ENCODE data around the gene CHAC2.
"Not testable (repeated sequence)": the region's sequence is repeated elsewhere in the genome, so short reads cannot be mapped to it uniquely, and the experiment has no call there.

The CHAC2 gene

DNA sequence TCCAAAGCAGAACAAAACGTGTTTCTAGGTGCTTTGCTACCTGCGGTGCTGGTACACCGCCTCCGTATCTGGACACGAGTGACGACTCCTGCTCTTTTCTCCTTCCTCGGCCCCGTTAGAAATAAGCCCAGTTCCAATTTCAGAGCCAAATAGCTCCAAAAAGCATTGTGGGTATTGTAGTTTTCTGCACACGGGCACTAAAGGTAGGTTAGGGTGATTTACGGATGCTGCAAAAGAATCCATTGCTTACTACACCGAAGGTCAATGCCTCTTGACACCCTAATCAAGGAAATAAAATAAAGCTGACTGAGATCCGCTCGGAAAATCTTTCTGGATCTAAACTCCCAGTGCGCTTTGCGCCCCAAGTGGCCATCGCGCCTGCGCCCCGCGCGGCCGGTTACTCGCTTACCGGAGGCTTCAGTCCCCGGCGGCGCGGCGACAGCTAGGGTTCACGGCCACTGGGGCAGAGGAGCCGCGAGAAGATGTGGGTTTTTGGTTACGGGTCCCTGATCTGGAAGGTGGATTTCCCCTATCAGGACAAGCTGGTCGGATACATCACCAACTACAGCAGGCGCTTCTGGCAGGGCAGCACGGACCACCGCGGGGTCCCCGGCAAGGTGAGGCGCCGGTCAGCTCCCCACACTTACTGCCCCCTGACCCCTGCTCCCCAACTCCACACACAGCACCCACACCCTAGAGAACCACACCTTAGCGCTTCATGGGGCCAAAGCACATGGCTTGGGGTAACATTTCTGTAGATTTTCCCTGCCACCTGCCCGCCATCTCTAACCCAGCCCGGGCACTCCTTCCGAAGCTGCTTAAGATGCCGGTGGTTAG is at the start of gene CHAC2:
CHAC2 (plus strand) TSS at position 400 of the 837 bp plus-strand sequence; CDS start at position 483, 83 bp downstream.
- peak; percentile 83 for DNase-seq (ENCODE audit: low read depth)

DNA sequence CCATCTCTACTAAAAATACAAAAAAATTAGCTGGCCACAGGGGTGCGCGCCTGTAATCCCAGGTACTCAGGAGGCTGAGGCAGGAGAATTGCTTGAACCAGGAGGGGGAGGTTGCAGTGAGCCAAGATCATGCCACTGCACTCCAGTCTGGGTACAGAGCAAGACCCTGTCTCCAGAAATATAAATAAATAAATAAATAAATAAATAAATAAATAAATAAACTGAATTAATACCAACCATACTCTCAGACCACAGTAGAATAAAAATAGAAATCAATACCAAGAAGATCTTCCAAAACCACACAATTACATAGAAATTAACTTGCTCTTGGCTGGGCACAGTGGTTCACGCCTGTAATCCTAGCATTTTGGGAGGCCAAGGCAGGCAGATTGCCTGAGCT is 46.7 kb upstream of the CHAC2 start:
- DNase-seq (ENCODE audit: low read depth), result not testable (repeated sequence)

DNA sequence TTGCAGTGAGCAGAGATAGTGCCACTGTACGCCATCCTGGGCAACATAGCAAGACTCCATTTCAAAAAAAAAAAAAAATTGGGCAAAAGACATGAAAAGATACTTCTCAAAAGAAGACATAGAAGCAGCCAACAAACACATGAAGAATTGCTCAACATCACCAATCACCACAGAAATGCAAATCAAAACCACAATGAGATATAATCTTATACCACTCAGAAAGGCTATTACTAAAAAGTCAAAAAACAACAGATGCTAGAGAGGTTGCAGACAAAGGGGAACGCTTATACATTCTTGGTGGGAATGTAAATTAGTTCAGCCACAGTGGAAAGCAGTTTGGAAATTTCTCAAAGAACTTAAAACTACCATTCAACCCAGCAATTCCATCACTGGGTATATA is 43.1 kb upstream of the CHAC2 start:
- DNase-seq (ENCODE audit: low read depth), result no peak

DNA sequence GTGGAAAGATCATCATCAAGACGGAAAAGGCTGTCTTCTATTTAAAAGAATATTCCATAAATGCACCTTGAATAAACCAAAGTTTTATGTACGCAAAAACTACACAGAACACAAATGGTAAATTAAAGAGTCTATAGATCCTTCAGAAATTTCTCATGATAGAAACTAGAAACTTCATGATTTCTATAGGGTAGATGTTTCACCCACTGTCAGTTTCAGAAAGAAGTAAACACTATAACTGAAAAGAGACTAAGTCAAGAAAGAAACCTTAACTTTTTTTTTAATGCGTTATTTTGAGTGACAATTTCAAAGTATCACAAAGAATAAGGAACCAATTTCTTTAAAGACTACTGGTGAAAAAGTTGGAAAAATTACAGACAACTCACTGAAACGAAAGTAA is 41.9 kb upstream of the CHAC2 start:
- DNase-seq (ENCODE audit: low read depth), result no peak

DNA sequence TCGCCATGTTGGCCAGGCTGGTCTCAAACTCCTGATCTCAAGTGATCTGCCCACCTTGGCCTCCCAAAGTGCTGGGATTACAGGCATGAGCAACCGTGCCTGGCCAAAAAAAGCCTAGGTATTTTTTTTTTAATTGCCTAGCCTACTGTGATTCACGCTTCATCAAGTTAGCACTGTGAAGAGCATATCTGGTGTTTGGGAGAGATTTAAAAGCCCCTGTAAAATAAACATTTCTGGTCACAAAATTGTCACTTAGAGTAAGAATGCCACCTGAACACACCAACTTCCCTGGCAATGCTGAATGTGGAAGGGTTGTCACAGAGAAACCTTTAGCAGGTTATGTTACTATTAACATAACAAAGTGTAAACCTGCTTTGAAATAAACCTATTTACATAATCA is 39.7 kb upstream of the CHAC2 start:
- no peak for DNase-seq (ENCODE audit: low read depth)

DNA sequence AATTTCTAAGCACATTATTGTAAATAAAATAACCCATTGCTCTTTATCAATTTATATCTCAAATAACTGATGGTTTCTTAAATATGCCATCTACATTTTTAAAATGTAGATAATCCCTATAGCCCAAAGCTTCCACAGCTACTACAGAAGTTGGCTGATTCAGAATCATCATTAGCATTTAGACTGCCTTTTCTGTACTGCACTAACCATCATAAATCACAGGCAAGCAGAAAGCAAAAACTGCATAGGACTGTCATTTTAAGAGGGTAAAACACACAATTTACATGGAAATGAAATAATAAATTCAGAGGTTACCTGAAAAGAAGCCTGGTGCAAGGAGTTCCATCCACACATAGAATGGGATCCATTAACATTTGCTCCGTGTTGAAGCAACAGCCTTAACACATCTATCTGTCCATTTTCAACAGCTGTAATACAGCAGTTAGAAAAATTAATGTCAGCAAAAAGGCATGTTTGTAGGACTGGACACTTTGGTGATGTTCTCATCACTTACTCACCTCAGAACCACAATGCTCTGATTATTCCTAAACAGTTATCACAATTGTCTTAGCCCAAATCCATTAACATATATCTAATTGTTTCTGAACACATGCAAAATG is 38.4 kb upstream of the CHAC2 start:
- DNase-seq (ENCODE audit: low read depth), result no peak

DNA sequence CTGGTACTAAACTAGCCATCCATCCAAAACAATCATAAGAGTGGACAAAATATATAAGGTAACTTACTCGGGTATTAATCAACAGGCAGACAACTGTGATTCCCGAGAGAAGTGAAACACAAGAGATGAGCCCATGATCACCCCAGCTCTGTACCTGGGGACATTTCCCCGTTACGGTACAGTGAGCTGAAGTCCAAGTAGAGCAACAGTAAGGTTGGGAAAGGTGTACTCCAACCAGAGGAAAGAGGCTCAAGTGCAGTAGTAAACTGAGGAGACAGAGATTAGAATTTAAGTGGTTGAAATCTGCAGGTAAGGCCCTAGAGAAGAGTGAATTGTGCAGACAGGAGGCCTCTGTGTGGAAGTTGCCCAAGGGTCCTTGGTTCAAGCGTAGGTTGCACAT is 30.5 kb upstream of the CHAC2 start:
- no peak for DNase-seq (ENCODE audit: low read depth)

DNA sequence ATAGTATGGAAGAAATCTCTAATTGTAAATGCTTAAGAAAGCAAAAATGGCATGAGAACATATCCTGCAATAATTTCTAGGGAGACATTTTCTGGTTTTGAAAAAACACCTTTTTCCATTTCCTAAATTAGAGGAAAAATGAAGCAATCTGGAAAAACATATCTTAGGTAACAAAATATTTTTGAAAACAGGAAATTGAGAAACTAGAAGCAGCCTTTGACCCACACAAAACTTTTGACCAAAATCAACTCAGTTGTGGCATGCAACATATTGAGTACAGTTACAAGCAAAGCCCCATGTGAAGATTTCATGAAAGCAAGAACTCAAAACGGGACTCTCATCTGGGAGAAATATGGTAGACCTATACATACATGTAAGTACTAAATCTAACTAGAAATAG is 28.6 kb upstream of the CHAC2 start:
- DNase-seq (ENCODE audit: low read depth), result no peak

DNA sequence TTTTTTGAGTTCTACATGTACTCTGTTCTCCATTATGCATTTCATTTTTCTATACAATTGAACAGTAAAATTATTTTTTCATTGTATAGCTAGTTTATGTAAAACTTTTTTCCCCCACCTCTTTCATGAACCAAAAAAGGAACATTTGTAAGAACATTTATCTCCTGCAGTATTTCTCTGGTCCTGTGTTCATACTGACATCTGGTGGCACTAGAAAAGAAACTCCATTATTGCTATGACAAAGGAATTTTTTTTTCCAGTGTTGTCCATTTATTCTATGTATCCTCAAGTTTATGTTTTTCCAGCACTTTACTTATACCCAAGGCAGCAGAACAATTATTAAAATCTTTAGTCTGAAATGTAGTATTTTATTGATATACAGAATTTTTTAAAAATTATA is 27.4 kb upstream of the CHAC2 start:
- no peak for DNase-seq (ENCODE audit: low read depth)

DNA sequence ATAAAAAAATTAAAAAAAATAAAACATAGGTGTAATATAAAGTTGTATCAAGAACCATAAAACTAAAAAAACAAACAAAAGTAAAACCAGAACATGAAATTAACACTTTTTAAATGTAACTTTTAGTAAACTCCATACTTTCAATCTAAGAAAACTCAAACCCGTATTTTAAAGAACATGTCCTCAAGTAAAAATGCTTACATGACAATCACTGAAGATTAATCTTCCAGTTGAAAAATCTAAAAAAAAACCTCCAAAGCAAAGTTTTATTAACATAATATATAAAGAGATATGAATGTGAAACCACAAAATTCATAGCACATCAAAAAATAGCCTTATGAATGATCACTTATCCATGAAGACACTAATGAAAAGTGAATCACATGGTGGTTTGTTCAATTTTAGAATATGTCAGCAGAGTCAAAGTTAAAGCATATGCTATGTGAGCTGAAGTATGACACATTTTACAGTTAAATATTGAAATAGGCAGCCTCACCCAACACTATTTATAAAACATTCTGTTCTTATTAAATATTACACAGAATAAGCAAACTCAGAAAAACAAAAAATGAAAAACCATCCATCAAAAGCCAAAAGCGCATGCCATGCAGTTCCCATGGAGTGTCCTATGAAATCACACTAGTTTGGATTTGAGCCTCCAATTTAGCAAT is 23.1 kb upstream of the CHAC2 start:
- DNase-seq (ENCODE audit: low read depth), result no peak

DNA sequence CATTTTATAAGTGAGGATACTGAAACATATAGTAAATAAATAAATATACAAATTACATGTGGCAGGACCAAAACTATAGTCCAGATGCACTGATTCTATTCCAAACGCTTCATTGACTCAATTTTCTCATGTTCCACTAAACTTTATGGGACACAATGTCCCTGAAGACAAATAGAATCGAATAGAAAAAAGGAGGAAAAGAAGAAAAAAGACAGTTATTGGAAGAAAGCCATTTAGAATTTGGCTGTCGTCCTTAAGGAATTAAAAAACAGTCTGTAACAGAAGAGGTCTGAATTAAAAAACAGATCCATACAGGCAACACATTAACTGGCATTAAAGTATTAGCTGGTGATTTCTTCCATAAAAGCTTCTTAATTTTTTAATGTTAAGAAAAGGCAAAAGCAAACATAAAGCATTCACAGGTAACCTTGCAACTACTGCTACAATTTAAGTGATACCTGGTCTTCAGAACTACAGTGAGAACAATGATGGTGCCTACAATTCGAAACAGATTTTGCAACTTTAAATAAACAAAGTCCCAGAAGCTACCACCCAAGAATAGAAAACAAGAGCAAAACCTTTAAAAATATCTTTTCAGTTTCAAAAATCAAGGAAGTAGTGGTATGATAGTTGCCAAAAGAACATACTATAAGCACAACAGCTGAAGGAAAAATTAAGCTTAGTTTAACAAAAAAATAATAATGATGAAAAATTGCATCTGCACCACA is 17.4 kb upstream of the CHAC2 start:
- DNase-seq (ENCODE audit: low read depth), result no peak

DNA sequence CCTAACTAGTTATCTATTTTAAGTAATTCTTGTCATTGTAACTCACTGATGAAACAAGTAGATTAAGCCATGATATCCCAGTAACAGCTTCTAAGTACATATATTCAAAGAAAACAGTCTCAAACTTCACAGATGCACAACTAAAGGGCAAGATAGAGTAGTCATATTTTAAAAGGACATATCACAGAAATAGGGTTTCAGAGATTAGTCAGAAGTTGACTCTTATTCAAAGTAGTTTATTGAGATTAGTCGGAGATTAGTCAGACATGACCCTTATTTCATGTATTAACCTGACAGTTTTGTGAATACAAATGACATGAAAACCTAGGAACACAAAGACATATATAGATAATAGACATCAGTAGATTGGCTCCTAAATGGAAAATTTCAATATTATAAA is 15.9 kb upstream of the CHAC2 start:
- no peak for DNase-seq (ENCODE audit: low read depth)

DNA sequence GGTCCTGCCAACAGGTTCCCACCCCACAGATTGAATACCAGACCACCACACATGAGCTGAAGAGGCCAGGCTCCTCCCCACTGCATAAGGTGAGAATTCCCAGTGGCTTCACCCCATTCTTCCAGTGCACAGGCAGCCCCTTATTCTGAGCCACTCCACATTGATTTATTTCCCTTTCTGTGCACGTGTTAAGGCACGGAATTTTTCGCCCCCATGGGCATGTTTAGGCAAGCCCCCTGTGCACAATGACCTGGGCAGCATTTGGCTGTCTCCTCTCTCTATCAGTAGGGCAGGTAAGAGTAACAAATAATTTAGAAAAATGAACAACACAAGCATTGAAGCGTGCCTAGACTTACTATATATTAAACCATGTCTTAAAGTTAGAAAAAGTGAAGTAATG is 15.2 kb upstream of the CHAC2 start:
- no peak for DNase-seq (ENCODE audit: low read depth)

DNA sequence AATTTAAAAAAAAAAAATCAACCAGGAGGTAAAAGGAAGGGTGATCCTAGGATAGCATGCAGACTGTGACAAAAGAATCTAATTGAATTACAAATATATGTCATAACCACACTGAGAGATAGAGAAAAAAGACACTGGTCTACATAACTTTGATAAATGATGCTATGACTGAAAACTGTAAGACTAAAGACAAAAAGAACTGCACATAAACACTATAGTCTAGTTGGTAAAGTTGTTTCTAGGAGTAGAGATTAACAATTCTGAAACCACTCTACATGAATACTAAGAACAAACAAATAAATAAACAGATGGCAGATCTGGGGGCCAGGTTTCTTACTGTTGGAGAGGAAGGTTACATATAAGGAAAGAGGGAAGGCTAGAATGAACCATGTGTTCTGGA is 14.6 kb upstream of the CHAC2 start:
- no peak for DNase-seq (ENCODE audit: low read depth)

DNA sequence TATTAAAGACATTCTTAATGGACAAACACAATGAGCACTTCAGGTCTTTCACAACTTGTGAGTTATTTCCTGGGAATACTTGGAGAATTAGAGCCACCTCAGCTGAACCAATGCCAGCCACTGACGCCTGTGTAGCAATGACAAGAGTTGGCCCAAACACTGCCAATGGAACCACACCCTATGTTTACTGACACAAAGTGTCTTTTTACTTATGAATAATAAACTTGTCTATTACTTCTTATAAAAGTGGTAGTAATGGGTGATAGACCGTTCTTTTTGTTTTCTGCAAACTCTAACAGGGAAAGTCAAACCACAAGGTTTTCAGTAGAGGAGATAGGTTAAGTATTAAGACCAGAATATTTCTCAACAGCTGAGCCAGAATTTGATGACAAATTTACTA is 12.5 kb upstream of the CHAC2 start:
- no peak for DNase-seq (ENCODE audit: low read depth)

DNA sequence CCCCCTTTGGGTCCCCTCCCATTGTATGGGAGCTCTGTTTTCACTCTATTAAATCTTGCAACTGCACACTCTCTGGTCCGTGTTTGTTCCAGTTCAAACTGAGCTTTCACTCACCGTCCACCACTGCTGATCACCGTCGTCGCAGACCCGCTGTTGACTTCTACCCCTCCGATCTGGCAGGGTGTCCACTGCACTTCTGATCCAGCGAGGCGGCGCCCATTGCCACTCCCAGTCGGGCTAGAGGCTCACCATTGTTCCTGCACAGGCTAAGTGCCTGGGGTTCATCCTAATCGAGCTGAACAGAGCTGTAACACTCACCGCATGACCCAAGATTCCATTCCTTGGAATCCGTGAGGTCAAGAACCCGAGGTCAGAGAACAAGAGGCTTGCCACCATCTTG is 11.0 kb upstream of the CHAC2 start:
- no peak for DNase-seq (ENCODE audit: low read depth)

DNA sequence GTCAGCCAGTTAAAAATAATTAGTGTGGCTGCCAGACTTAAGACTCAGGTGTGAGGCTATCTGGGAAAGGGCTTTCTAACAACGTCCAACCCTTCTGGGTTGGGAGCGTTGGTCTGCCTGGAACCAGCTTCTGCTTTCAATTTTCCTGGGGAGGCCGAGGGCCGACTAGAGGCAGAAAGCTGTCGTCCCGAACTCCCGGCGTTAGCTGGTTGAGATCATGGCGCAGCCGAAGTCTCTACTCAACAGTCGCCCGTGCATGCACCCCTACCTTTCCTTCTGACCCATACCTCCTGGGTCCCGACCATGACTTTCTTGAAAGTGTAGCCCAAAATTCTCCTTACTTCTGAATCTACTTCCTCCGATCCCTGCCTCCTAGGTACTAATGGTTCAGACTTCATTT is 10.4 kb upstream of the CHAC2 start:
- not testable (repeated sequence) for DNase-seq (ENCODE audit: low read depth)

DNA sequence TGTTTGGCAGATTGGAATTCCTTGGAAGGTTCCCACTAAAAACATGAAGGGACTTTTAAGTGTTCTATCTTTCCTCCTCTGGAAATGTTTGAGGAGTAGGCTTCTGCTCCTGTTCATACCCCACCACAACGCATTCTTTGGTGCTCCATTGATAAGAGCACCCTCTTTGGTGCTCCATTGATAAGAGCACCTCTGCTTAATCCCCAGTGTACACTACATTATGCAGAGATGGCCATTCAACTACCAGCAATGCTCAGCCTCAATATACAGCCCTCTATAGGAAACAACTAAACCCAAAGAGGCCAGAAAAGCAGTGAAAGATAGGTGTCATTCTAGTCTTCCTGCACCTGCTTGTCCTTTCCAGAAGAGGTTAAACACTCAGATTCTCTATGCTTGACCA is 1.8 kb upstream of the CHAC2 start:
- DNase-seq (ENCODE audit: low read depth), result no peak

DNA sequence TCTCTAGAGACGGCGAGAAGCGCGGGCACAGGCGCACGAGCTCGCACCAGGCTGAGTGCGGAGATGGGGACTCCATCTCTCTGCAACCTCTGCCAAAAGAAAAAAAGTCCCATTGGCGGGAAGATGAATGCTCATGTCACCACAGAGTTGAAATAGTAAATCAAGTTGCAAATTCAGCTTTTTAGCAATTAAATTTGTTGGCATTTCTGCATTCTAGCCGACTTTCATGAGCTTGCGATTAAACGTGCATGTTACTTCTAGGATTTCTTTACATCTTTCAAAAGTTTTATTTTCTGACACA is 588 bp downstream of the CHAC2 start:
- DNase-seq (ENCODE audit: low read depth), result no peak

DNA sequence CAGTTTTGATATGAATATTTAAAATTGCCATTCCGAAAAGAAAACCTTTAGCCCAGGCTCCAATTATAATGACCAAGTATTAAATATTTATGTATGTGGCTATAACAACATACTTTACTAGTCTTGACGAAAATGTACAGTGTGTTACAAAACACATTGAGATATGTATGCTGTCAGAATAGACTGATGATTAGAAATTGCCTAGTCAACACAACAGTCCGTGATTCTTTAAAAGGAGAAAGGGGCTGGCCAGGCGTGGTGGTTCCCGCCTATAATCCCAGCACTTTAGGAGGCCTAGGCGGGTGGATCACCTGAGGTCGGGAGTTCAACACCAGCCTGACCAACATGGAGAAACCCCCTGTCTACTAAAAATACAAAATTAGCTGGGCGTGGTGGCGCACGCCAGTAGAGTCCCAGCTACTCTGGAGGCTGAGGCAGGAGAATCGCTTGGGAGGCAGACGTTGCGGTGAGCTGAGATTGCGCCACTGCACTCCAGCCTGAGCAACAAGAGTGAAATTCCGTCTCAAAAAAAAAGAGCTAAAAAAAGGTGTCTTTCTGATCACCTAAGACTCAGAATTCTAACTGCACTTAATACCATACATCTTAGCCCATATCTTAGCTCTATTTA is 1.8 kb downstream of the CHAC2 start:
- DNase-seq (ENCODE audit: low read depth), result no peak

DNA sequence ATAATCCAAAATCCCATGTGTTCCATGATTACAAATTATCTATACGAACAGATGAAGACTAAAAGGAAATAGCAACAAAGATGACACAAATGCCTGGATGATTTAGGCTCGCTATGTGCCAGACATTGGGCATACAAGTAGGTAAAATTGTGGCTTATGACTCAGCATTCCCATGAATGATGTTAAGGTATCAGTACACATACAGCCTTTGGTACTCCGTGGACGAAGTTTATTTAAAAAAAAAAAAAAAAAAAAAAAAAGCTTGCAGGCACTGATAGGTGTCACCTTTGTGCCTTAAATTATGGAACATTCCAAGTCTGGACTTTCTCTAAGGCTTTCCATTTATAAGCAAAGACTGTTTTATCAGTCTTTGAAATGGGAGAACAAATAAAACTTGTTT is 2.7 kb downstream of the CHAC2 start:
- DNase-seq (ENCODE audit: low read depth), result no peak

DNA sequence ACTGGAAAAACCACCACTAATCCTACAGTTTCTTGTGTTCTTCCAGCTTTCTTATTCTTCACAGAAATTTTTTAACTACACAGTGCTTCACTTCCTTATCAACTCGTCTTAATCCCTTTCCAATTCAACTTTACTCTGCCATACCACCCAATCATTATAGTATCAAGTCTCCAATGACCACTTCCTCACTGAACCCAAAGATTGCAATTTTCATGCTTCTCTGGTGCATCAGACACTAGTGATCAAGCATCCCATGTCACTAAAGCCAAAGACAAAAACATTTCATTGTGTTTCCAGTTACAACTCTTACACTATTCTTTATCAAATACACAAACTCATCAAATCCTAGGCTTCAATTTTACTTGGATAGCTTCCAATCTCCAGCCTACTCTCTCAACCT is 9.5 kb downstream of the CHAC2 start:
- DNase-seq (ENCODE audit: low read depth), result no peak
